ENCODE results near the gene SMIM27.

The SMIM27 gene

DNA sequence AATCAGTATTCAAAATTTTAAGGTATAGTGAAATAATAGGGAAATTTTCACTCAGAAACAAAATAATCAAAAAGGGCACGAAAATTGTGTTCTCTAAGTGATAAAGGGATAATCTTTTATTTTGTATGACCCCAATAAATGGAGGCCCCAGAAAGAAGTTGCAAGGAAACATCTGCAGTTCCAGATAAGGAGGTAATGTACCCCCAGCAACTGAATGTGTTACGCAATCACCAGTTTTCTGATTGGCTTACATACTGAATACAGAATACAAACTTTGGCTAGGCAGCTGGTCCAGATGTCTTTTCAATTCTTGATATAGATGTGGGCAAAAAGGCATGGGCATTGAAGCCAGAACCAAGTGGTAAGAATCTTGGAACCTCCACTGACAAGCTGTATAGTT, 2.0 kb downstream of the SMIM27 start:
- no peak overlapping the region for H3K4me3 ChIP-seq (ENCODE audit: low read depth in 1 of 2, low read length in 2 of 2)
- no peak overlapping the region for H3K9ac ChIP-seq (ENCODE audit: low read depth in 1 of 2, low read length in 2 of 2)
- no peaks in the 10 kb centered on the region for H3K9me3 ChIP-seq (ENCODE audit: control insufficient read depth in 1 of 2, low read length in 2 of 2)
- H3K36me3 ChIP-seq (ENCODE audit: control insufficient read depth in 1 of 2, insufficient read depth in 2 of 2, low read length in 2 of 2) = no peaks in the 10 kb centered on the region
- peaks cover 6 to 10% of the 10 kb centered on the region in 2 donors for H3K4me1 ChIP-seq (ENCODE audit: control insufficient read depth in 1 of 2, insufficient read depth in 2 of 2, low read length in 2 of 2)
- no peaks in the 10 kb centered on the region for H3K27me3 ChIP-seq (ENCODE audit: control insufficient read depth in 1 of 2, insufficient read depth in 2 of 2, low read length in 2 of 2)
- no peak overlapping the region for H3K27ac ChIP-seq (ENCODE audit: low read depth, low read length)

DNA sequence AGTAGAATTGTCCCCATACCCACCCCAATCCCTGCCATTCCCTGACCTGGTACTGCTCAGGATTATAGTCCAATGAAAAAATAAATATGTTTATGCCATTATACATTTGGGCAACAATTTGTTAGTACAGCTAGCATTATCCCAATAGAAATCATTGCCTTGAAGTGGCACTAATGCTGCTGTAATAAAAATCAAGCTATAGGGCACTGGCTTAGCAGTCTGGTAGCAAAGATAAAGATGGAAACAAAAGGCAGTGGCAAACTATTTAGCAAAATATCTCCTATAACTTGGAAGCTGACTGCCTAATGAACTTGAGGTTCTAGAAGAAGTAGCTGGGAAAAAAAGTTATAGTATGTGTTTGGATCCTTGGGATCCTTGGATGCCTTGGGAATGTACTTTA, 2.5 kb downstream of the SMIM27 start:
- no peak overlapping the region for H3K27ac ChIP-seq (ENCODE audit: low read depth, low read length)

DNA sequence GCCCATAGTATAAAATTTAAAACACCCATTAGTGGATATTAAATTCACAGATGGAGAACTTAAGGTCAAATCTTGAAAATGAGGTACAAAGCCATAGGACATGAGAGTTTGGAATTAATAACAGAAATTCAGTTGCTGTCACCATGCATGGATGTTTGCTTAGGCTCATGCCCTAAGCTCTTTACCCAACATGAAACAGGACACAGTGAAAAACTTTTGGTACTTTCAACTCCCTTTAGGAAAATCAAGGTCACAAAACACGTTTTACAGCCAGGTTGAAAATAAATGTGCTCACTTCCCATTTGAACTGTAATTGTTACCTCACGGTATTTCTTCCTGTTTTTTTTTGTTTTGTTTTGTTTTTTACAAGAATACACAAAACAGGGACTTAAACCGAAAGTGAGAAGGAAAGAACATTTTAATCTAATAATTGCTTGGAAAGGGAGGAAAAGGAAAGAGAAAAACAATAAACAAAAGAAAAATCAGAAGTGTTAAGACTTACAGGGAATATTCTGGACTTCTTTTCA, 6.3 kb downstream of the SMIM27 start:
- Histone ChIP-seq H3K27me3 (ENCODE audit: control insufficient read depth in 1 of 2, insufficient read depth in 2 of 2, low read length in 2 of 2) (no peaks in the 10 kb centered on the region), H3K4me3 (ENCODE audit: low read depth in 1 of 2, low read length in 2 of 2) (no peak overlapping the region), H3K4me1 (ENCODE audit: control insufficient read depth in 1 of 2, insufficient read depth in 2 of 2, low read length in 2 of 2) (no peaks in the 10 kb centered on the region), H3K9me3 (ENCODE audit: control insufficient read depth in 1 of 2, low read length in 2 of 2) (no peaks in the 10 kb centered on the region), H3K27ac (ENCODE audit: low read depth, low read length) (no peak overlapping the region), H3K9ac (ENCODE audit: low read depth in 1 of 2, low read length in 2 of 2) (no peak overlapping the region), H3K36me3 (ENCODE audit: control insufficient read depth in 1 of 2, insufficient read depth in 2 of 2, low read length in 2 of 2) (no peaks in the 10 kb centered on the region)

More for the DNA sequence above, 2.5 kb downstream of the SMIM27 start:
- H3K27me3 ChIP-seq (ENCODE audit: control insufficient read depth in 1 of 2, insufficient read depth in 2 of 2, low read length in 2 of 2) = no peaks in the 10 kb centered on the region
- H3K36me3 ChIP-seq (ENCODE audit: control insufficient read depth in 1 of 2, insufficient read depth in 2 of 2, low read length in 2 of 2) = no peaks in the 10 kb centered on the region
- peaks cover 6 to 10% of the 10 kb centered on the region in 2 donors for H3K4me1 ChIP-seq (ENCODE audit: control insufficient read depth in 1 of 2, insufficient read depth in 2 of 2, low read length in 2 of 2)
- H3K4me3 ChIP-seq (ENCODE audit: low read depth in 1 of 2, low read length in 2 of 2) = no peak overlapping the region
- H3K9me3 ChIP-seq (ENCODE audit: control insufficient read depth in 1 of 2, low read length in 2 of 2) = no peaks in the 10 kb centered on the region
- H3K9ac ChIP-seq (ENCODE audit: low read depth in 1 of 2, low read length in 2 of 2) = no peak overlapping the region

DNA sequence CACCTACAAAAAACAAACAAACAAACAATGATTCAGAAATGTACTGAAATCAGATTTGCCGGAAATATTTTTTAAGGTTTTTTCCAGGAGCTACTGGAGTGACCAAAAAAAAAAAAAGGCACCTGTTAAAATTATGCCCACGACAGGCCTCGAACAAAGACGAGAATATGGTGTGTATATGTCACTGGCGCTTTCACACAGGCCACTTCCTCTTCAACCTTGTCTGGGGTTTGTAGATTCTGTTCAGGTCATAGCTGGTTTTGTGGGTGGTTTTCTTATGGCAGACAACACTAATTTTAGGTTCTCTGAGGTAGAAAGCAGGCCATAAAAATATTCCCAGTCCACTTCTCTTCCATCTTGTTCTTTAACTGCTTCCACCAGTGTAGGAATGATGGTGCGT, 13.8 kb downstream of the SMIM27 start:
- Histone ChIP-seq H3K4me1 (ENCODE audit: control insufficient read depth in 1 of 2, insufficient read depth in 2 of 2, low read length in 2 of 2) (peaks cover 3% of the 10 kb centered on the region in 2 donors), H3K27me3 (ENCODE audit: control insufficient read depth in 1 of 2, insufficient read depth in 2 of 2, low read length in 2 of 2) (no peaks in the 10 kb centered on the region), H3K9me3 (ENCODE audit: control insufficient read depth in 1 of 2, low read length in 2 of 2) (no peaks in the 10 kb centered on the region), H3K36me3 (ENCODE audit: control insufficient read depth in 1 of 2, insufficient read depth in 2 of 2, low read length in 2 of 2) (peaks cover 4 to 48% of the 10 kb centered on the region in 2 donors), H3K27ac (ENCODE audit: low read depth, low read length) (no peak overlapping the region), H3K4me3 (ENCODE audit: low read depth in 1 of 2, low read length in 2 of 2) (no peak overlapping the region), H3K9ac (ENCODE audit: low read depth in 1 of 2, low read length in 2 of 2) (no peak overlapping the region)

DNA sequence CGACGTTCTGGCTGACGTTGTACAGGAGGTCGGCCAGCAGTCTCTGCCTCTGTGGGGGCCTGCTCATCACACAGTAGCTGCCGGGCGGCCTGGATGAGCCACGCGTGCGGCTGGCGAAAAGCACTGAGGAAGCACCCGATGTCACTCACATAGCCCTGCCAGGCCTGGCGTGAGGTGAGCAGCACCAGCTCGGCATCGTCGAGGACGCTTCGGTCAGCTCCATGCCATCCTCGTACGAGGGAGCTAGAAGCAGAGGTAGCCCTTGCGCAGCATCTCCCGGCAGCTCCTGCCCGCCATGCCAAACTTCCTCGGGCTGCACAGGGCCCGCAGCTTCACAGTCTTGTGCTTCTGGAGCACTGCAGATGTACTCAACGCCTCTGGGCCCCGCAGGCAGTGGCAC, 14.6 kb downstream of the SMIM27 start:
- Histone ChIP-seq H3K9me3 (ENCODE audit: control insufficient read depth in 1 of 2, low read length in 2 of 2) (no peaks in the 10 kb centered on the region), H3K27me3 (ENCODE audit: control insufficient read depth in 1 of 2, insufficient read depth in 2 of 2, low read length in 2 of 2) (no peaks in the 10 kb centered on the region), H3K9ac (ENCODE audit: low read depth in 1 of 2, low read length in 2 of 2) (no peak overlapping the region), H3K4me3 (ENCODE audit: low read depth in 1 of 2, low read length in 2 of 2) (no peak overlapping the region), H3K27ac (ENCODE audit: low read depth, low read length) (no peak overlapping the region), H3K4me1 (ENCODE audit: control insufficient read depth in 1 of 2, insufficient read depth in 2 of 2, low read length in 2 of 2) (peaks cover 9 to 10% of the 10 kb centered on the region in 2 donors), H3K36me3 (ENCODE audit: control insufficient read depth in 1 of 2, insufficient read depth in 2 of 2, low read length in 2 of 2) (peaks cover 4 to 48% of the 10 kb centered on the region in 2 donors)

DNA sequence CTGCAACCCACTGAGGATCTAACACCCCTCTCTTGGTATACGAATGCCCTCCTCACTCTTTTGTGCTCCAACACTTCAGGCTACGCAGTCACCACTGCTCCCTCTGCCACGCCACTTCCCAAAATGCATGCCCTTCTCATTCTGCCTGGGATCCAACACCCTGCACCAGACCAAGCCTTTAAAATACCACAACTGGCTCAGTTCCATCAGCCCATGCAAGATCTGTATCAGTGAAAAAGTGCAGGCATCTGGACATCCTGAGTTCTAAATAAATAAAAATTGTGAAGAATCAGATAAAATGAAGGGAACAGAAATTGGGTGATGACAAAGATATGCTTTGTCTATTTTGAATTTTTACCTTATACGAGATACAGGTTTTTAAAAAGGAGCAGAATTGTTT, 18.1 kb downstream of the SMIM27 start:
- peaks cover 4 to 39% of the 10 kb centered on the region in 2 donors for H3K36me3 ChIP-seq (ENCODE audit: control insufficient read depth in 1 of 2, insufficient read depth in 2 of 2, low read length in 2 of 2)
- H3K27ac ChIP-seq (ENCODE audit: low read depth, low read length) = no peak overlapping the region
- H3K9ac ChIP-seq (ENCODE audit: low read depth in 1 of 2, low read length in 2 of 2) = no peak overlapping the region
- no peaks in the 10 kb centered on the region for H3K9me3 ChIP-seq (ENCODE audit: control insufficient read depth in 1 of 2, low read length in 2 of 2)
- no peak overlapping the region for H3K4me3 ChIP-seq (ENCODE audit: low read depth in 1 of 2, low read length in 2 of 2)
- peaks cover 20 to 21% of the 10 kb centered on the region in 2 donors for H3K4me1 ChIP-seq (ENCODE audit: control insufficient read depth in 1 of 2, insufficient read depth in 2 of 2, low read length in 2 of 2)
- H3K27me3 ChIP-seq (ENCODE audit: control insufficient read depth in 1 of 2, insufficient read depth in 2 of 2, low read length in 2 of 2) = no peaks in the 10 kb centered on the region

DNA sequence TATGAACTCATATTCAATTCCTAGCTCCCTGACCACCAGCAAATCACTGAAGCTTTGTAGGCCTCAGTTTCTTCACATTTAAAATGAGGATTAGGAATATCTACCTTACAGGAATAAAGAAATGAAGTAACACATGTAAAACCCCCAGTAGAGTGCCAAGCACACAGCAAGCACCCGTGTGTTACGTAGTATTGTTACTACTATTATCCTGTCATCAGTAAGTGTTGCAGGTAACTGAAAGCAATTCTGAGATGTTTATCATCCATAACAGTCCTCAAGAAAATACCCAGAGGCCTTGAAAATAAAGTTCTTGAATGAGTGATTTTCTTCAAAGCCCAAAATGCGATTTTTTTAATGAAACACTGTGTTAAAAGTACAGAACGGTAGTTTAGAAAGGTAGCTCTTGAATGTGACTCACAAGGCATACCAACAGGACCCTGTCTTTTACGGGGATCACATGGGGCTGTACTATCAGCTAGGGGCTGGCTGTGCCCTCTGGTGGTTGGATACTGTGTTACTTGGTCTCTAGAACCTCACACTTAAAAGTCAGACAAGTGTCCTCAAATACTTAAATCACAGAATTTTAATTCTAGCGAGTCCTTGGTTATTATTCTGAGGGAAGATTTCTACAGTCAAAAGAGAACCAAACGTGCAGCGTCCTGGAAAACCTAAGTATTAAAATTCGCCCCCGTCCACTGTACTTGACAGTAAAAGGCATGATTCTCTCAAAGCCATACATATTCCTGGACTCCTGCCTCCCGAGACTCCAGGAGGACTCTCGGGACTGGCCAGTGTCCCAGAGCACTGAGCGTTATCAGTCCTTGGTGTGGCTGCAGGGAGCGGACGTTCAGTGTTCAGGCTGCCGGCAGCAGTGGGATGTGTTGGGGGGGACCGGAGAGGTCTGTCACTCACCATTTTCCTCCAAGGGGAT, 20.1 kb downstream of the SMIM27 start:
- Histone ChIP-seq H3K4me1 (ENCODE audit: control insufficient read depth in 1 of 2, insufficient read depth in 2 of 2, low read length in 2 of 2) (peaks cover 20 to 21% of the 10 kb centered on the region in 2 donors), H3K27ac (ENCODE audit: low read depth, low read length) (peak overlapping the region; percentile 81), H3K4me3 (ENCODE audit: low read depth in 1 of 2, low read length in 2 of 2) (peak overlapping the region; percentile 95), H3K27me3 (ENCODE audit: control insufficient read depth in 1 of 2, insufficient read depth in 2 of 2, low read length in 2 of 2) (no peaks in the 10 kb centered on the region), H3K36me3 (ENCODE audit: control insufficient read depth in 1 of 2, insufficient read depth in 2 of 2, low read length in 2 of 2) (peaks cover 0 to 20% of the 10 kb centered on the region in 2 donors), H3K9ac (ENCODE audit: low read depth in 1 of 2, low read length in 2 of 2) (peak overlapping the region; percentile 90 to 96), H3K9me3 (ENCODE audit: control insufficient read depth in 1 of 2, low read length in 2 of 2) (no peaks in the 10 kb centered on the region)

DNA sequence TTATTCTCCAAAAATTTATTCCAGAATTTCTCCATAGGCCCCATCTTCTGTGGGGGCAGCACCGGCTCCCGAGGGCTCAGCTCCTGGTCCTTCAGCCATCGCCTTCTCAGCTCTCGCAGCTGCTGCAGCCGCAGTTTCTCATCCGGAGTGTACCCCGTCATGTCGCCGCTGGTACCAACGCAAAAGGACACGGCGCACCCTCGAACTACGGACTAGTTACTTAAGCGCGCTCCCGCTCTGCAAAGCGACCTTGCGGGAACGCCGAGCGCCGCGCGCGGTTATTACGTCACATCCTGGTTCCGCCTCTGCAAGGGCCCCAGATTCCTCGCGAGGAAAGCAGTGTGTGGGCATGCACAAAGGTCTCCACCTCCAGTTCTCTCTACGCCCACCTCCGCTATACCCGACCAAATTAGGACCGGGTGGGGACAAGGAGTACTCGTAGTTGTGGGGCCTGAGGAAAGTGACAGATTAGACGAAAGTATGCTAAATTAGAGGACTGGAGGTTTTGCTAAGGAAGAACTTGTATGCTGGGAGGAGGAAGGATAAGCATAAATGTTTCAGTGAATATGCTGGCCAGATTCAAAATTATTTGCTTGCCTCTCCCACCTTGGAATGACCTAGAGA, 20.9 kb downstream of the SMIM27 start, which contains the start of gene NDUFB6:
NDUFB6 (minus strand) TSS at position 260 of the 624 bp plus-strand sequence; CDS start at position 161, 99 bp downstream.
- Histone ChIP-seq H3K4me1 (ENCODE audit: control insufficient read depth in 1 of 2, insufficient read depth in 2 of 2, low read length in 2 of 2) (peaks cover 20 to 21% of the 10 kb centered on the region in 2 donors), H3K9me3 (ENCODE audit: control insufficient read depth in 1 of 2, low read length in 2 of 2) (no peaks in the 10 kb centered on the region), H3K27me3 (ENCODE audit: control insufficient read depth in 1 of 2, insufficient read depth in 2 of 2, low read length in 2 of 2) (no peaks in the 10 kb centered on the region), H3K4me3 (ENCODE audit: low read depth in 1 of 2, low read length in 2 of 2) (peak within 1 kb of the TSS; percentile 95), H3K9ac (ENCODE audit: low read depth in 1 of 2, low read length in 2 of 2) (peak within 1 kb of the TSS; percentile 90 to 96), H3K36me3 (ENCODE audit: control insufficient read depth in 1 of 2, insufficient read depth in 2 of 2, low read length in 2 of 2) (peaks cover 0 to 12% of the 10 kb centered on the region in 2 donors), H3K27ac (ENCODE audit: low read depth, low read length) (peak within 1 kb of the TSS; percentile 81)

DNA sequence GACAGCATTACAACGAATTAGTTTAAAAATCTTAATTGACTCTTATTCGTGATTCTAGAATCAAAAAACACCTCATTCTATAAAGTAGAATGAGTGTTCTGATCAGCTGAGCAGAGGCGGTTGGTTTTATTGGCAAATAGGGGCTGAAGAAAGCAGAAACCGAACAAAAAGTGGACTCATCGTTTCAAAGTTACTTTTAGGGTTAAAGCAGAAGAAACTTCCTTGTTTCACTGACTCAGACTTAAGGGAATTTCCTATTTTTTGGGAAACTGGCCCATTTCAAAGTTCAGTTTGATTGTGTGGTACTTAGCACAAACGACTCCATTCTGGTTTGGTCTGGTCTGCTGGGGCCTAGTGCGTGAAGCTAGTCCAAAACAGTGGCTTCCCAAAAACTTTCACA, 21.7 kb downstream of the SMIM27 start:
- Histone ChIP-seq H3K27ac (ENCODE audit: low read depth, low read length) (no peak overlapping the region), H3K9ac (ENCODE audit: low read depth in 1 of 2, low read length in 2 of 2) (peak overlapping the region in 1 of 2 donors; percentile 96), H3K9me3 (ENCODE audit: control insufficient read depth in 1 of 2, low read length in 2 of 2) (no peaks in the 10 kb centered on the region), H3K27me3 (ENCODE audit: control insufficient read depth in 1 of 2, insufficient read depth in 2 of 2, low read length in 2 of 2) (peaks cover 0 to 4% of the 10 kb centered on the region in 2 donors), H3K4me1 (ENCODE audit: control insufficient read depth in 1 of 2, insufficient read depth in 2 of 2, low read length in 2 of 2) (peaks cover 20 to 21% of the 10 kb centered on the region in 2 donors), H3K36me3 (ENCODE audit: control insufficient read depth in 1 of 2, insufficient read depth in 2 of 2, low read length in 2 of 2) (peaks cover 0 to 8% of the 10 kb centered on the region in 2 donors), H3K4me3 (ENCODE audit: low read depth in 1 of 2, low read length in 2 of 2) (peak overlapping the region; percentile 95)

DNA sequence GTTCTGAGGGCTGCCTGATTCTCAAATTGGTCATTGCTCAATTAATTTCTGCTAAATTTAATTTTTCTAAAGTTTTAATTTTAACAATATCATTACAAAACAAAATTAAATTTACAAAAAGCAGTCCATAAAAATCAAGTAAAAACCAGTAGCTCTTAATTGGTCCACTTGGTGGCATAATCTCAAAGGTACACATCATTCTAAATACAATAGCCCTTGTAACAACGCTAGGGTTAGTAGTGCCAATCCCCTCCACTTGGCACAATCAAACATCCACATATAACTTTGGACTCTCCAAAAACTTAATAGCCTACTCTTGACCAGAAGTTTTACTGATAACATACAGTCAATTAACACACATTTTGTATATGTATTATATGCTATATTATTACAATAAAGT, 22.7 kb downstream of the SMIM27 start:
- no peak overlapping the region for H3K9ac ChIP-seq (ENCODE audit: low read depth in 1 of 2, low read length in 2 of 2)
- H3K4me3 ChIP-seq (ENCODE audit: low read depth in 1 of 2, low read length in 2 of 2) = no peak overlapping the region
- H3K9me3 ChIP-seq (ENCODE audit: control insufficient read depth in 1 of 2, low read length in 2 of 2) = no peaks in the 10 kb centered on the region
- peaks cover 0 to 5% of the 10 kb centered on the region in 2 donors for H3K36me3 ChIP-seq (ENCODE audit: control insufficient read depth in 1 of 2, insufficient read depth in 2 of 2, low read length in 2 of 2)
- H3K27me3 ChIP-seq (ENCODE audit: control insufficient read depth in 1 of 2, insufficient read depth in 2 of 2, low read length in 2 of 2) = peaks cover 0 to 4% of the 10 kb centered on the region in 2 donors
- peaks cover 20 to 21% of the 10 kb centered on the region in 2 donors for H3K4me1 ChIP-seq (ENCODE audit: control insufficient read depth in 1 of 2, insufficient read depth in 2 of 2, low read length in 2 of 2)
- H3K27ac ChIP-seq (ENCODE audit: low read depth, low read length) = no peak overlapping the region
